Keratinocyte (primary cell): ENCODE results near the gene CTNND2. TPM values are rescaled to one million over a fixed set of nuclear protein-coding genes. Genes with fewer than 3 reads are reported as not detected.

Source experiments
- DNase-seq: peaks from one replicate; pipeline ENCODE4 v3.0.0-alpha.2; 2011; ENCODE audit warnings: low read depth, missing footprints, low spot score
- FAIRE-seq: peaks from 2 replicates; lab custom pipeline; 2011; peaks lifted over from hg19 to GRCh38; lab: Jason Lieb, UNC
- H2AFZ ChIP-seq: 2 replicates; pipeline ENCODE4 v1.6.0; 2012; ENCODE audit warnings: low read length, control low read depth, inconsistent platforms; ENCODE audit not compliant: control insufficient read depth
- H3K27ac ChIP-seq: 2 replicates; pipeline ENCODE4 v1.5.1; 2011; ENCODE audit warnings: low read length; ENCODE audit not compliant: control insufficient read depth, insufficient read depth
- H3K27me3 ChIP-seq: 3 replicates; pipeline ENCODE4 v1.6.0; 2011; ENCODE audit warnings: low read length; ENCODE audit not compliant: control insufficient read depth, insufficient read depth; ENCODE audit errors: extremely low read depth
- H3K36me3 ChIP-seq, 2 experiments: 2 replicates in 1 of 2; 3 replicates in 1 of 2; pipeline ENCODE4 v1.5.1; 2011; ENCODE audit warnings: low read length in 2 of 2, mild to moderate bottlenecking in 1 of 2; ENCODE audit not compliant: control insufficient read depth in 2 of 2, insufficient read depth in 2 of 2; ENCODE audit errors: extremely low read depth in 1 of 2
- H3K4me1 ChIP-seq: 3 replicates; pipeline ENCODE4 v1.5.1; 2011; ENCODE audit warnings: low read length; ENCODE audit not compliant: control insufficient read depth, insufficient read depth; ENCODE audit errors: extremely low read depth
- H3K4me2 ChIP-seq: 3 replicates; pipeline ENCODE4 v1.6.0; 2011; ENCODE audit warnings: low read depth, low read length; ENCODE audit not compliant: control insufficient read depth, insufficient read depth; ENCODE audit errors: extremely low read depth
- H3K4me3 ChIP-seq, 3 experiments: fragments of 200-600 bp in 1 of 3; sonication (generic) in 1 of 3; 2 replicates in 2 of 3; 3 replicates in 1 of 3; pipeline ENCODE4 v1.5.1; 2011 to 2016; ENCODE audit warnings: low read length in 3 of 3, mild to moderate bottlenecking in 3 of 3, control low read depth in 2 of 3, inconsistent platforms in 1 of 3, low read depth in 1 of 3, mixed read lengths in 1 of 3, mixed run types in 1 of 3, moderate library complexity in 1 of 3; ENCODE audit not compliant: control insufficient read depth in 2 of 3, insufficient read depth in 2 of 3; ENCODE audit errors: extremely low read depth in 1 of 3
- H3K79me2 ChIP-seq: 2 replicates; pipeline ENCODE4 v1.6.0; 2012; ENCODE audit warnings: low read length; ENCODE audit not compliant: control insufficient read depth, insufficient read depth
- H3K9ac ChIP-seq: 3 replicates; pipeline ENCODE4 v1.6.0; 2011; ENCODE audit warnings: low read length; ENCODE audit not compliant: control insufficient read depth, insufficient read depth; ENCODE audit errors: extremely low read depth
- H3K9me1 ChIP-seq: 3 replicates; pipeline ENCODE4 v1.6.0; 2011; ENCODE audit warnings: low read length; ENCODE audit not compliant: control insufficient read depth, insufficient read depth; ENCODE audit errors: extremely low read depth
- H3K9me3 ChIP-seq: 2 replicates; pipeline ENCODE4 v1.5.1; 2012; ENCODE audit warnings: low read depth, low read length; ENCODE audit not compliant: control insufficient read depth
- H4K20me1 ChIP-seq: 3 replicates; pipeline ENCODE4 v1.6.0; 2011; ENCODE audit warnings: low read length; ENCODE audit not compliant: control insufficient read depth, insufficient read depth; ENCODE audit errors: extremely low read depth
- EZH2 ChIP-seq: IDR thresholded peaks from one replicate; pipeline ENCODE4 v1.6.1; 2012; ENCODE audit warnings: inconsistent platforms, mild to moderate bottlenecking, low read length, moderate library complexity
- dilution Hi-C: fragments of 300-500 bp; cut with MboI; formaldehyde crosslinking; loops from one replicate; pipeline ENCODE4 v1.7.0; 2020; ENCODE audit warnings: low sequenced_read_pairs; ENCODE audit not compliant: extremely low pct_ligation_motif_present
- polyA plus RNA-seq, 5 experiments: library from polyadenylated mRNA; depleted of rRNA in 3 of 5; stranded (reverse) in 3 of 5; stranded (forward) in 1 of 5; unstranded in 1 of 5; fragments of >200 nt; gene quantifications; 1 replicate in 1 of 5; 2 replicates in 3 of 5; 3 replicates in 1 of 5; pipeline versions ENCODE4 v1.2.1 to v1.2.3, GENCODE V29; 2011 to 2012; ENCODE audit warnings: missing spikeins in 2 of 5, low read depth in 1 of 5, low replicate concordance in 1 of 5
- TF ChIP-seq, protein P1 (sequence below), 3 experiments: IDR thresholded peaks in 1 of 3; conservative IDR thresholded peaks in 1 of 3; optimal IDR thresholded peaks in 1 of 3; 2 replicates in 2 of 3; 3 replicates in 1 of 3; pipeline versions ENCODE3 to v1.5.1; 2011; ENCODE audit warnings: low read length in 3 of 3, mild to moderate bottlenecking in 3 of 3, moderate library complexity in 2 of 3, control low read depth in 1 of 3, inconsistent platforms in 1 of 3; ENCODE audit not compliant: insufficient read depth in 2 of 3; ENCODE audit errors: extremely low read depth in 1 of 3

Gene CTNND2
- polyA plus RNA-seq, 1 donor (not counting 4 experiments of a cell fraction or from before 2014, with no cell fraction given), result not detected

- dilution Hi-C loops, result no loop called here
- Histone ChIP-seq H3K36me3 (no peaks in the 10 kb centered on the region), H4K20me1 (no peaks in the 10 kb centered on the region), H3K4me2 (no peak overlapping the region), H3K9me1 (no peaks in the 10 kb centered on the region), H2AFZ (no peak overlapping the region), H3K4me3 (no peak overlapping the region), H3K27ac (no peak overlapping the region), H3K79me2 (no peaks in the 10 kb centered on the region), H3K9ac (no peak overlapping the region), H3K9me3 (no peaks in the 10 kb centered on the region), H3K4me1 (no peaks in the 10 kb centered on the region), H3K27me3 (no peaks in the 10 kb centered on the region)
- DNase-seq (no peak), FAIRE-seq (no peak)
- TF ChIP-seq, protein P1, sequence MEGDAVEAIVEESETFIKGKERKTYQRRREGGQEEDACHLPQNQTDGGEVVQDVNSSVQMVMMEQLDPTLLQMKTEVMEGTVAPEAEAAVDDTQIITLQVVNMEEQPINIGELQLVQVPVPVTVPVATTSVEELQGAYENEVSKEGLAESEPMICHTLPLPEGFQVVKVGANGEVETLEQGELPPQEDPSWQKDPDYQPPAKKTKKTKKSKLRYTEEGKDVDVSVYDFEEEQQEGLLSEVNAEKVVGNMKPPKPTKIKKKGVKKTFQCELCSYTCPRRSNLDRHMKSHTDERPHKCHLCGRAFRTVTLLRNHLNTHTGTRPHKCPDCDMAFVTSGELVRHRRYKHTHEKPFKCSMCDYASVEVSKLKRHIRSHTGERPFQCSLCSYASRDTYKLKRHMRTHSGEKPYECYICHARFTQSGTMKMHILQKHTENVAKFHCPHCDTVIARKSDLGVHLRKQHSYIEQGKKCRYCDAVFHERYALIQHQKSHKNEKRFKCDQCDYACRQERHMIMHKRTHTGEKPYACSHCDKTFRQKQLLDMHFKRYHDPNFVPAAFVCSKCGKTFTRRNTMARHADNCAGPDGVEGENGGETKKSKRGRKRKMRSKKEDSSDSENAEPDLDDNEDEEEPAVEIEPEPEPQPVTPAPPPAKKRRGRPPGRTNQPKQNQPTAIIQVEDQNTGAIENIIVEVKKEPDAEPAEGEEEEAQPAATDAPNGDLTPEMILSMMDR (optimal IDR thresholded peaks at IDR 0.05 in 1 of 3, IDR thresholded peaks at IDR 0.05 in 1 of 3, conservative IDR thresholded peaks at IDR 0.05 in 1 of 3; ENCODE audit: extremely low read depth in 1 of 3, insufficient read depth in 2 of 3, low read length in 3 of 3), result no peak
- no peak for TF ChIP-seq EZH2
These were observed 689.2 kb downstream of the CTNND2 start for GRCh38 chr5:11214864-11215644.

DNA sequence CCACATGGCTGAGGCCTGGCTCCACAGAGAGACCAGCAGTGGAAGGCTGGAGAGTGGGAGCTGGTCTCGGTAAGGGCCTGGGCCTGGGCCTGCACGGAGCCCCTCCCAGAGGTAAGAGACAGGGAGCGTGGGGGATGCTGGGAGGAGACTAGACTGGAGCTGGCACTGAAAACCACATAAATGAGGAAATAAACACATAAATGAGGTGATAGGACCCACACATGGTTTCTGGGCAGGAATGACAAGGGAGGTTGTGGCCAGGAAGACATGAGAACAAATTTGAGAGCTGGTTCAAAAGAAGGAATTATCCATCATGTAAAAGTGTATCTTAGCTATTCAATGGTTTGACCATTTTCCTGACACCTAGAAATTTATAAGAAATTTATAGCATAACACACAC, 691.5 kb downstream of the CTNND2 start:
- no peak for TF ChIP-seq EZH2
- TF ChIP-seq, protein P1 (optimal IDR thresholded peaks at IDR 0.05 in 1 of 3, IDR thresholded peaks at IDR 0.05 in 1 of 3, conservative IDR thresholded peaks at IDR 0.05 in 1 of 3; ENCODE audit: extremely low read depth in 1 of 3, insufficient read depth in 2 of 3, low read length in 3 of 3), result no peak
- DNase-seq, result no peak
- no peaks in the 10 kb centered on the region for H3K36me3 ChIP-seq
- H3K9me3 ChIP-seq, result no peaks in the 10 kb centered on the region
- no peaks in the 10 kb centered on the region for H3K9me1 ChIP-seq
- dilution Hi-C loops, result no loop called here
- no peaks in the 10 kb centered on the region for H3K27me3 ChIP-seq
- no peak overlapping the region for H3K4me2 ChIP-seq
- FAIRE-seq, result no peak
- no peaks in the 10 kb centered on the region for H4K20me1 ChIP-seq
- no peaks in the 10 kb centered on the region for H3K4me1 ChIP-seq
- no peaks in the 10 kb centered on the region for H3K79me2 ChIP-seq
- no peak overlapping the region for H3K9ac ChIP-seq
- no peak overlapping the region for H2AFZ ChIP-seq
- H3K4me3 ChIP-seq, result no peak overlapping the region
- H3K27ac ChIP-seq, result no peak overlapping the region
